ENCODE results near the gene SKAP1. TPM values are rescaled to one million over a fixed set of nuclear protein-coding genes. Genes with fewer than 3 reads are reported as not detected.

The SKAP1 gene
- total RNA-seq, 1 donor from 2014 or later: 5.1 TPM

- DNase-seq (no peak), ATAC-seq (no peak)
- H3K9me3 ChIP-seq: no peaks in the 10 kb centered on the region
- no peaks in the 10 kb centered on the region for H3K4me1 ChIP-seq
- peaks cover 55% of the 10 kb centered on the region for H3K27me3 ChIP-seq
- intact Hi-C loops (cut with DNase I): no loop called here
- H3K4me3 ChIP-seq: no peak overlapping the region
- TF ChIP-seq CTCF (IDR thresholded peaks at IDR 0.05): no peak
- H3K27ac ChIP-seq: no peak overlapping the region
- no peaks in the 10 kb centered on the region for H3K36me3 ChIP-seq
Observed at GRCh38 chr17:48150597-48151001, 279.4 kb downstream of the SKAP1 start.

GRCh38 chr17:48149787-48150463, 280.1 kb downstream of the SKAP1 start:
- H3K4me1 ChIP-seq: no peaks in the 10 kb centered on the region
- no peaks in the 10 kb centered on the region for H3K36me3 ChIP-seq
- H3K9me3 ChIP-seq: no peaks in the 10 kb centered on the region
- ATAC-seq (no peak), DNase-seq (no peak)
- intact Hi-C loops (cut with DNase I): no loop called here
- H3K27me3 ChIP-seq: peaks cover 55% of the 10 kb centered on the region
- TF ChIP-seq CTCF (IDR thresholded peaks at IDR 0.05): no peak
- no peak overlapping the region for H3K4me3 ChIP-seq
- no peak overlapping the region for H3K27ac ChIP-seq

DNA sequence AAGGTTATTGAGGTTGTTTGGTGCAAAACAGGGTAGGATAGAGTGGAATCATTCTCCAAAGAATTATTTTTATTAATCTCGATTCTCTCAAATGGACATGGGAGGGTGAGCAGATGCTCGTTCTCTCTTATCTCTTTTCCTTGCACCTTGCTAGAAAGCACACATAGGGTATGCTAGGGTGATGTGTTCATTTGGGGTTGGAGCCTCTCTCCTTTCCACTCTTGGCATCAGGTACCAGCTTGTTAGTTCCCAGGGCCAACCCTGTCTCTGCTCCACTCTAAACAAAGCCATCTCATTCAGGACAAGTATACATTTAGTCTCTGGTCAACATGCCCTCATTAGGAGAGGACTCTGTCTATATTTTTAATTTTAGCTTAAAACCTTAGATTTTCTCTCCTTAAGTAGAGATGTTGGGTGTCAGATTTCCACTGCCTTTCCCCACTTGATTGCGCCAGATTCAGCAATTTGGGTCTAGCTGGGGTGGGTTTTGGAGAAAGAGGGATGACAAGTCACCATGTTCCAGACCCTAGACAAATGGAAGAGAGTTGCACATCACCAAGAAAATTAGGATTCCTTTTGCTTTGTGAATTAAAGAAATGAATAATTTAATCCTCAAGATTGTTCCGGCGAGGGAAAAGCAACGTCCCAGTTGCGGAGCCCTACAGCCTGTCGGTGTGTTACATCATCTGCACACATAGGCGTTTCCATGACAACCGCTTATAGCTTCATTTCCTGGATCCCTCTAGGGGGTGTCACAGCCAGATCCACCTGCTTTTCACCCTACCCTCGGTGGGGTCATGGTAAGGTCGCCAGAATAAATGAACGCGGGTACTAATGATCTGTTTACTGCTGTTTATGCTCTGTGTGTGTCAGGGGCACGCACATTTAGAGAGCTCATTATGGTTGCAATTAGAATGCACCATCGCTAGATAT, 280.9 kb downstream of the SKAP1 start:
- Histone ChIP-seq H3K27ac (no peak overlapping the region), H3K36me3 (no peaks in the 10 kb centered on the region), H3K9me3 (no peaks in the 10 kb centered on the region), H3K4me1 (no peaks in the 10 kb centered on the region), H3K4me3 (no peak overlapping the region), H3K27me3 (peaks cover 55% of the 10 kb centered on the region)
- ATAC-seq (no peak), DNase-seq (no peak)
- intact Hi-C loops (cut with DNase I): no loop called here
- no peak for TF ChIP-seq CTCF (IDR thresholded peaks at IDR 0.05)

GRCh38 chr17:48148029-48148770, 281.8 kb downstream of the SKAP1 start:
- intact Hi-C loops (cut with DNase I): no loop called here
- Histone ChIP-seq H3K9me3 (no peaks in the 10 kb centered on the region), H3K4me1 (no peaks in the 10 kb centered on the region), H3K27me3 (peaks cover 55% of the 10 kb centered on the region), H3K27ac (no peak overlapping the region), H3K36me3 (no peaks in the 10 kb centered on the region), H3K4me3 (no peak overlapping the region)
- ATAC-seq: no peak
- DNase-seq: no peak
- TF ChIP-seq CTCF (IDR thresholded peaks at IDR 0.05): no peak

- Histone ChIP-seq H3K4me3 (no peak overlapping the region), H3K27me3 (peaks cover 34% of the 10 kb centered on the region), H3K36me3 (no peaks in the 10 kb centered on the region), H3K9me3 (no peaks in the 10 kb centered on the region), H3K27ac (no peak overlapping the region), H3K4me1 (no peaks in the 10 kb centered on the region)
- no peak for TF ChIP-seq CTCF (IDR thresholded peaks at IDR 0.05)
- DNase-seq (no peak), ATAC-seq (no peak)
- intact Hi-C loops (cut with DNase I): no loop called here
Observed at GRCh38 chr17:48144976-48145798, 284.8 kb downstream of the SKAP1 start.
